Measurements from ENCODE around the gene FSTL3. TPM values are rescaled to one million over a fixed set of nuclear protein-coding genes. Genes with fewer than 3 reads are reported as not detected.

Gene FSTL3
- total and polyA plus RNA-seq, 2 of the 8 experiments (the other 6 are each of a cell fraction or from before 2014, with no cell fraction given), result 8.1 to 11.8 TPM

GRCh38 chr19:703651-704446, 27.7 kb downstream of the FSTL3 start:
- Histone ChIP-seq H3K4me3 (ENCODE audit: extremely low read depth in 1 of 4, insufficient read depth in 2 of 4, low read depth in 3 of 4, low read length in 4 of 4) (peak overlapping the region; percentile 1 to 59 (median 32); a peak in 7 of 8 replicates), H3K9ac (replicated peaks in 1 of 4; ENCODE audit: extremely low read depth in 1 of 4, low read depth in 3 of 4, low read length in 3 of 4) (no peak overlapping the region), H2BK5ac (ENCODE audit: low read depth, low read length) (peak overlapping the region; percentile 81; the same call in 1 of the 2 replicates), H3K56ac (replicated peaks; ENCODE audit: insufficient read length, low read depth, low read length) (no peak overlapping the region), H4K5ac (ENCODE audit: insufficient read length, low read depth, low read length) (peak overlapping the region; percentile 48), H2BK20ac (ENCODE audit: low read length) (0 out of 2 replicates have a peak overlapping the region, but pooled peaks have one; percentile 34), H3K79me1 (ENCODE audit: low read depth, low read length) (no peaks in the 10 kb centered on the region), H3K79me2 (ENCODE audit: control insufficient read depth in 1 of 2, insufficient read depth in 2 of 2, low read length in 2 of 2) (no peaks in the 10 kb centered on the region), H3K4me1 (replicated peaks in 1 of 4; ENCODE audit: control insufficient read depth in 3 of 4, insufficient read depth in 4 of 4, low read length in 3 of 4) (peaks cover 0 to 8% (median 3%) of the 10 kb centered on the region in 4 experiments; a peak in 6 of 7 replicates), H4K20me1 (replicated peaks in 1 of 2; ENCODE audit: control insufficient read depth in 1 of 2, insufficient read depth in 2 of 2, low read length in 2 of 2) (no peaks in the 10 kb centered on the region), H3K14ac (ENCODE audit: insufficient read length) (no peak overlapping the region), H2BK120ac (replicated peaks; ENCODE audit: low read depth, low read length) (no peak overlapping the region), H4K91ac (replicated peaks; ENCODE audit: insufficient read length, low read length) (peak overlapping the region; percentile 91), H2BK15ac (ENCODE audit: low read length) (peak overlapping the region; percentile 92; the same call in 1 of the 2 replicates), H3K27ac (ENCODE audit: low read depth, low read length) (no peak overlapping the region), H3K4ac (replicated peaks; ENCODE audit: insufficient read length, low read depth, low read length) (no peak overlapping the region), H3K9me3 (ENCODE audit: insufficient read depth in 2 of 2, low read depth in 1 of 2, low read length in 1 of 2) (no peaks in the 10 kb centered on the region), H3K18ac (ENCODE audit: extremely low read depth, low read length) (peak overlapping the region; percentile 78), H3K36me3 (ENCODE audit: control insufficient read depth in 2 of 4, insufficient read depth in 4 of 4, low read length in 3 of 4) (no peaks in the 10 kb centered on the region), H4K8ac (ENCODE audit: extremely low read depth, insufficient read depth, low read length) (peak overlapping the region; percentile 35), H3K4me2 (ENCODE audit: insufficient read depth in 1 of 2, low read depth in 2 of 2, low read length in 2 of 2) (peak overlapping the region; percentile 71 to 100), H3K23ac (ENCODE audit: insufficient read length) (no peak overlapping the region), H2AK5ac (ENCODE audit: low read depth, low read length) (no peak overlapping the region), H2AFZ (ENCODE audit: low read length) (peak overlapping the region; percentile 100), H3K23me2 (ENCODE audit: low read depth, low read length) (peaks cover 3% of the 10 kb centered on the region; the same call in 1 of the 2 replicates), H3K27me3 (replicated peaks in 1 of 4; ENCODE audit: control insufficient read depth in 3 of 4, extremely low read depth in 1 of 4, insufficient read depth in 3 of 4, low read length in 3 of 4) (no peaks in the 10 kb centered on the region), H2BK12ac (ENCODE audit: low read depth, low read length) (peak overlapping the region; percentile 60; the same call in 1 of the 2 replicates)
- POLR2A ChIA-PET (ENCODE audit: partially characterized antibody), result interaction anchor here (0.5 to 2.0 kb wide), 13 partner anchors 11 to 608 kb away, joined by 3 to 11 read pairs (median 3); partner anchors contain the start of gene BSG
- 3% methylated on average over 6 of the region's 50 CpGs; no CpG with 5 or more reads in 1 of the 2 experiments for WGBS, 2 experiments (ENCODE audit: extremely low coverage in 1 of 2, insufficient coverage in 1 of 2, insufficient read length in 1 of 2, insufficient replicate concordance in 2 of 2, low coverage in 1 of 2, low lambda C conversion rate in 2 of 2, missing lambda C conversion rate in 1 of 2)
- FAIRE-seq, result no peak
- DNase-seq (ENCODE audit: low read depth in 1 of 2, low spot score in 2 of 2), result peak; percentile 90 to 100
- CTCF ChIA-PET (ENCODE audit: partially characterized antibody), result interaction anchor here (0.8 to 3.7 kb wide), 8 partner anchors 15 to 193 kb away, joined by 3 to 15 read pairs (median 4); partner anchors contain the start of gene POLRMT
- TF ChIP-seq HDAC6 (IDR thresholded peaks at IDR 0.05; ENCODE audit: low read depth, low read length) (no peak), KDM4A (IDR thresholded peaks at IDR 0.05; ENCODE audit: low read depth, low read length, severe bottlenecking) (peak; percentile 43), TBP (IDR thresholded peaks at IDR 0.05; ENCODE audit: low read depth, low read length) (peak; percentile 81), SP1 (IDR thresholded peaks at IDR 0.05; ENCODE audit: low read depth, low read length) (0 out of 2 replicates have a peak, but pooled peaks have one; percentile 24), PHF8 (conservative IDR thresholded peaks at IDR 0.05; ENCODE audit: low read depth, low read length) (peak; percentile 45; the same call in 1 of the 2 replicates), TAF1 (IDR thresholded peaks at IDR 0.05; ENCODE audit: low read depth, low read length) (peak; percentile 84), SP4 (IDR thresholded peaks at IDR 0.05; ENCODE audit: low read length) (peak; percentile 41; the same call in 1 of the 2 replicates), CBX5 (IDR thresholded peaks at IDR 0.05; ENCODE audit: low read depth, low read length) (no peak), CREB1 (IDR thresholded peaks at IDR 0.05) (0 out of 2 replicates have a peak, but pooled peaks have one; percentile 15), SAP30 (IDR thresholded peaks at IDR 0.05; ENCODE audit: insufficient read depth, insufficient replicate concordance, low read length) (no peak), SP2 (IDR thresholded peaks at IDR 0.05; ENCODE audit: low read length) (no peak), POLR2AphosphoS5 (IDR thresholded peaks at IDR 0.05; ENCODE audit: low read depth, low read length) (peak; percentile 77; the same call in 1 of the 2 replicates)
